CD14-positive monocyte (primary cell): ENCODE measurements around the gene HADH. TPM values are rescaled to one million over a fixed set of nuclear protein-coding genes. Genes with fewer than 3 reads are reported as not detected.
"Not testable (repeated sequence)": the region's sequence is repeated elsewhere in the genome, so short reads cannot be mapped to it uniquely, and the experiment has no call there.

Experiments used
- DNase-seq, 3 donors: peaks; one replicate each; pipeline ENCODE4 v3.0.0-alpha.2; 2011 to 2022
- H2AFZ ChIP-seq: 2 replicates; pipeline ENCODE4 v1.6.0; 2012; ENCODE audit warnings: mild to moderate bottlenecking, low read depth, low read length, inconsistent platforms; ENCODE audit not compliant: insufficient read depth, poor library complexity, severe bottlenecking
- H3K27ac ChIP-seq, 2 donors: 1 replicate in 1 of 2; 2 replicates in 1 of 2; pipeline ENCODE4 v1.5.1; 2012 to 2013; ENCODE audit warnings: low read length in 2 of 2, control low read depth in 1 of 2, inconsistent platforms in 1 of 2, low read depth in 1 of 2, mild to moderate bottlenecking in 1 of 2
- H3K27me3 ChIP-seq, 2 donors: one replicate each; pipeline versions ENCODE4 v1.6.0 to v1.6.1; 2011 to 2013; ENCODE audit warnings: low read length in 2 of 2; ENCODE audit not compliant: control insufficient read depth in 2 of 2, insufficient read depth in 2 of 2
- H3K36me3 ChIP-seq, 2 donors: replicated peaks in 1 of 2; 1 replicate in 1 of 2; 2 replicates in 1 of 2; pipeline versions ENCODE4 v1.5.1 to v1.6.1; 2012 to 2013; ENCODE audit warnings: low read length in 2 of 2, control low read depth in 1 of 2, inconsistent platforms in 1 of 2, mild to moderate bottlenecking in 1 of 2; ENCODE audit not compliant: insufficient read depth in 2 of 2, control insufficient read depth in 1 of 2
- H3K4me1 ChIP-seq, 2 donors: 1 replicate in 1 of 2; 2 replicates in 1 of 2; pipeline versions ENCODE4 v1.5.1 to v1.6.1; 2012 to 2013; ENCODE audit warnings: low read length in 2 of 2, control low read depth in 1 of 2, inconsistent platforms in 1 of 2, mild to moderate bottlenecking in 1 of 2, moderate library complexity in 1 of 2; ENCODE audit not compliant: insufficient read depth in 2 of 2, control insufficient read depth in 1 of 2
- H3K4me2 ChIP-seq: replicated peaks from 2 replicates; pipeline ENCODE3; 2012; ENCODE audit warnings: low read length, moderate library complexity, mild to moderate bottlenecking; ENCODE audit not compliant: poor library complexity, severe bottlenecking; ENCODE audit errors: extremely low read depth
- H3K4me3 ChIP-seq, 3 experiments: fragments of 200-600 bp in 1 of 3; sonication (generic) in 1 of 3; replicated peaks in 1 of 3; 1 replicate in 2 of 3; 2 replicates in 1 of 3; pipeline ENCODE4 v1.5.1; 2011 to 2013; ENCODE audit warnings: low read length in 3 of 3, mild to moderate bottlenecking in 3 of 3, control low read depth in 2 of 3, low read depth in 2 of 3, inconsistent platforms in 1 of 3, moderate library complexity in 1 of 3
- H3K79me2 ChIP-seq: 2 replicates; pipeline ENCODE4 v1.6.0; 2012; ENCODE audit warnings: mild to moderate bottlenecking, control low read depth, inconsistent platforms, low read length, moderate library complexity; ENCODE audit not compliant: insufficient read depth
- H3K9ac ChIP-seq: 2 replicates; pipeline ENCODE4 v1.6.0; 2017; ENCODE audit warnings: low read length, mild to moderate bottlenecking; ENCODE audit not compliant: insufficient read depth, poor library complexity, severe bottlenecking
- H3K9me3 ChIP-seq, 2 donors: replicated peaks in 1 of 2; 1 replicate in 1 of 2; 2 replicates in 1 of 2; pipeline versions ENCODE4 v1.5.1 to v1.6.1; 2012 to 2013; ENCODE audit warnings: low read length in 2 of 2, control low read depth in 1 of 2; ENCODE audit not compliant: control insufficient read depth in 1 of 2, insufficient read depth in 1 of 2
- H4K20me1 ChIP-seq: 2 replicates; pipeline ENCODE4 v1.6.0; 2012; ENCODE audit warnings: mild to moderate bottlenecking, low read length, control low read depth, moderate library complexity; ENCODE audit not compliant: insufficient read depth
- H3K27ac Mint-ChIP-seq, 7 donors: one replicate each; pipeline ENCODE4 v1.8.0; 2020; ENCODE audit warnings: mild to moderate bottlenecking in 7 of 7, mixed read lengths in 7 of 7, moderate library complexity in 6 of 7, inconsistent platforms in 2 of 7
- H3K27me3 Mint-ChIP-seq, 3 donors: one replicate each; pipeline ENCODE4 v1.8.0; 2021 to 2022; ENCODE audit warnings: low read depth in 3 of 3, mild to moderate bottlenecking in 3 of 3, mixed read lengths in 3 of 3, moderate library complexity in 3 of 3, inconsistent platforms in 1 of 3
- H3K36me3 Mint-ChIP-seq, 2 donors: one replicate each; pipeline ENCODE4 v1.8.0; 2020; ENCODE audit warnings: mixed read lengths in 2 of 2, inconsistent platforms in 1 of 2, mild to moderate bottlenecking in 1 of 2
- H3K4me1 Mint-ChIP-seq: one replicate; pipeline ENCODE4 v1.8.0; 2020; ENCODE audit warnings: mild to moderate bottlenecking, mixed read lengths
- H3K4me3 Mint-ChIP-seq, 2 donors: one replicate each; pipeline ENCODE4 v1.8.0; 2020; ENCODE audit warnings: mild to moderate bottlenecking in 2 of 2, mixed read lengths in 2 of 2, moderate library complexity in 1 of 2
- H3K9me3 Mint-ChIP-seq, 7 donors: one replicate each; pipeline ENCODE4 v1.8.0; 2020 to 2022; ENCODE audit warnings: mixed read lengths in 7 of 7, mild to moderate bottlenecking in 6 of 7, moderate library complexity in 6 of 7, inconsistent platforms in 2 of 7
- WGBS: methylation state at CpG from one replicate; pipeline ENCODE4 v1.1.5; 2013; ENCODE audit warnings: missing lambda C conversion rate; ENCODE audit not compliant: insufficient coverage; 5-methylcytosine and 5-hydroxymethylcytosine counted together
- intact Hi-C, 2 donors: fragments of 100-400 bp; cut with micrococcal nuclease; formaldehyde crosslinking; loops; one replicate each; pipeline versions ENCODE4 v1.15.0 to v1.15.1; 2023
- polyA plus RNA-seq, 3 donors: library from polyadenylated mRNA; depleted of rRNA in 1 of 3; unstranded in 2 of 3; stranded (reverse) in 1 of 3; fragments of 300-500 nt in 2 of 3; fragments of >200 nt in 1 of 3; fragmentation: Illumina TruSeq in 2 of 3; gene quantifications; 1 replicate in 2 of 3; 2 replicates in 1 of 3; pipeline ENCODE4 v1.2.3, GENCODE V29; 2012 to 2021
- TF ChIP-seq, protein P1 (sequence below): fragments of 200-600 bp; IDR thresholded peaks from one replicate; pipeline ENCODE4 v1.8.0; 2022; ENCODE audit warnings: antibody characterized with exemption, mild to moderate bottlenecking

Gene HADH
- polyA plus RNA-seq, 3 donors: 8.4 to 19.4 (median 19.4) TPM

DNA sequence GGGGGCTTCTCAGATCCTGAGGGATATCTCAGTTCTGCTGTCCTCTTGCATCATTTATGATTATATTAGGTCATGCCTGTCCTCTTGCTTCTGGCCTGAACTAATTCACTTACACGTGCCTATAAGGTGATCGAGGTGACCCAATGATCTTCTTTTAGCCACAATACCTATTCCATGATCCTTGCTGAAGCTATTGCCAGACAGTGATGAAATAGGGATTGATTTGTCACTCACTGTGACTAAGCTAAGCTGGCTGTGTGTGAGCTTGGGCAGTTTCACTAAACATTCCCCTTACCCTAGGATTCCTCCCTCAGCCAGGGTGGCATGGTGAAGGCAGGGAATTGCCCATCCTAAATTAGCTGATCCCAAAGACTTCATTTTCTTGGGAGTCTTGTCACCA, 19.0 kb downstream of the HADH start:
- no peak overlapping the region for H3K4me2 ChIP-seq
- H3K9me3 ChIP-seq: no peaks in the 10 kb centered on the region
- no peak overlapping the region for H3K9ac ChIP-seq
- H3K36me3 Mint-ChIP-seq: peaks cover 16 to 34% of the 10 kb centered on the region in 2 donors
- no peaks in the 10 kb centered on the region for H3K9me3 Mint-ChIP-seq
- no peak overlapping the region for H2AFZ ChIP-seq
- H3K4me3 Mint-ChIP-seq: no peak overlapping the region
- no peaks in the 10 kb centered on the region for H3K4me1 ChIP-seq
- peak overlapping the region in 1 of 7 donors; percentile 27 for H3K27ac Mint-ChIP-seq
- peaks cover 2% of the 10 kb centered on the region for H3K4me1 Mint-ChIP-seq
- intact Hi-C loops: no loop called here
- peak in 1 of 3 donors; percentile 24 for DNase-seq
- WGBS: no CpG with 5 or more reads among the region's 2 CpGs
- no peaks in the 10 kb centered on the region for H3K27me3 ChIP-seq
- H4K20me1 ChIP-seq: no peaks in the 10 kb centered on the region
- peaks cover 5 to 10% of the 10 kb centered on the region in 2 donors for H3K36me3 ChIP-seq
- no peaks in the 10 kb centered on the region for H3K27me3 Mint-ChIP-seq
- no peak overlapping the region for H3K4me3 ChIP-seq
- H3K27ac ChIP-seq: no peak overlapping the region
- TF ChIP-seq, protein P1, sequence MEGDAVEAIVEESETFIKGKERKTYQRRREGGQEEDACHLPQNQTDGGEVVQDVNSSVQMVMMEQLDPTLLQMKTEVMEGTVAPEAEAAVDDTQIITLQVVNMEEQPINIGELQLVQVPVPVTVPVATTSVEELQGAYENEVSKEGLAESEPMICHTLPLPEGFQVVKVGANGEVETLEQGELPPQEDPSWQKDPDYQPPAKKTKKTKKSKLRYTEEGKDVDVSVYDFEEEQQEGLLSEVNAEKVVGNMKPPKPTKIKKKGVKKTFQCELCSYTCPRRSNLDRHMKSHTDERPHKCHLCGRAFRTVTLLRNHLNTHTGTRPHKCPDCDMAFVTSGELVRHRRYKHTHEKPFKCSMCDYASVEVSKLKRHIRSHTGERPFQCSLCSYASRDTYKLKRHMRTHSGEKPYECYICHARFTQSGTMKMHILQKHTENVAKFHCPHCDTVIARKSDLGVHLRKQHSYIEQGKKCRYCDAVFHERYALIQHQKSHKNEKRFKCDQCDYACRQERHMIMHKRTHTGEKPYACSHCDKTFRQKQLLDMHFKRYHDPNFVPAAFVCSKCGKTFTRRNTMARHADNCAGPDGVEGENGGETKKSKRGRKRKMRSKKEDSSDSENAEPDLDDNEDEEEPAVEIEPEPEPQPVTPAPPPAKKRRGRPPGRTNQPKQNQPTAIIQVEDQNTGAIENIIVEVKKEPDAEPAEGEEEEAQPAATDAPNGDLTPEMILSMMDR: no peak
- no peaks in the 10 kb centered on the region for H3K79me2 ChIP-seq

DNA sequence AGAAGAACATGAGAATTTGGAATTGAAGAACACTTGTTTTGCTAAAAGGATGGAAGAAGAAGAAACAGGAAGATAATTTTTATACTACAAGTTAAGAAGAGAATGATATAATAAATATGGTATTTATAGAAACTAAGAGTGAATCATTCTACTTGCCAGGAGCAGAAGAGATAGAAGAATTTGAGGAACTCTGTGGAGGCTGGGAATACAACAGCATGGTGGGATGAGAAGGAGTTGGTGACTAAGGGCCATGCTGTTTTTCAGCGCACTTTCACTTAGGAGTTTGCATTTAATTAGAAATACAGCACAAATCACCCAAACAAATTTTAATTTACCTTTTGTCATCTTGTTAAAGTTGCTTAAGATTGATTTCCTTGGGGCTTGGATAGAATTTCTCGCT, 20.5 kb downstream of the HADH start:
- Histone ChIP-seq H3K9me3 (no peaks in the 10 kb centered on the region), H3K27me3 (no peaks in the 10 kb centered on the region), H3K27ac (no peak overlapping the region), H3K4me3 (no peak overlapping the region), H3K36me3 (peaks cover 5 to 17% of the 10 kb centered on the region in 2 donors), H2AFZ (no peak overlapping the region), H3K79me2 (no peaks in the 10 kb centered on the region), H3K9ac (no peak overlapping the region), H4K20me1 (no peaks in the 10 kb centered on the region), H3K4me2 (no peak overlapping the region), H3K4me1 (no peaks in the 10 kb centered on the region)
- Mint-ChIP-seq H3K36me3 (peaks cover 27 to 39% of the 10 kb centered on the region in 2 donors), H3K27me3 (no peaks in the 10 kb centered on the region), H3K9me3 (no peaks in the 10 kb centered on the region), H3K4me1 (peaks cover 2% of the 10 kb centered on the region), H3K27ac (peak overlapping the region in 2 of 7 donors; percentile 30 to 31), H3K4me3 (no peak overlapping the region)
- WGBS: no CpG with 5 or more reads among the region's 2 CpGs
- DNase-seq: no peak
- TF ChIP-seq, protein P1: no peak
- intact Hi-C loops: no loop called here

DNA sequence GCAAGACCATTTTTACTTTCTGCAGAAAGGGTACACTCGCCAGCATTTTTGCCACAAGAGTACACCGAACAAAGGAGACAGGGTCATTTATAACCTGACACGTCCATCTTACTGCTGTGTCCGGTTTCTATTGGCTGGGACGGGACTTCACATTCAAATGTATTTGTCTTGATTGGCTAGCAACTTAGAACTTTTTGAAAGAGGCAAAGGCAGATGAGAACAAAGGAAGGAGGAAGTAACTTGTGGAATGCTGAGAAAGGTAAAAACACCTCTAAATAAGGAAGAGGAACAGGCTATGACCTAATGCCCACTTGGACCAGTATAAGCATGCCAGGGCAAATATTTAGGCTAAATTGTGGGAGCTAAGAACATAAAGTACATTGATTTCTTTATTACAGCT, 22.7 kb downstream of the HADH start:
- not testable (repeated sequence) for H3K4me1 Mint-ChIP-seq, H3K9me3 Mint-ChIP-seq
- H3K36me3 ChIP-seq: peaks cover 12 to 39% of the 10 kb centered on the region in 2 donors

More for the DNA sequence above, 22.7 kb downstream of the HADH start:
- H3K9ac ChIP-seq, DNase-seq, H3K4me3 Mint-ChIP-seq, H3K4me3 ChIP-seq, H4K20me1 ChIP-seq, H3K27ac ChIP-seq, H3K4me2 ChIP-seq, H3K9me3 ChIP-seq, H3K27me3 Mint-ChIP-seq, H2AFZ ChIP-seq, H3K27me3 ChIP-seq, H3K79me2 ChIP-seq, H3K4me1 ChIP-seq, intact Hi-C loops, H3K27ac Mint-ChIP-seq: not testable (repeated sequence)
- WGBS: 100% methylated on average over 3 of the region's 5 CpGs
- peaks cover 43 to 57% of the 10 kb centered on the region in 2 donors for H3K36me3 Mint-ChIP-seq
